Measurements from ENCODE around the gene PPP1R12A. TPM values are rescaled to one million over a fixed set of nuclear protein-coding genes. Genes with fewer than 3 reads are reported as not detected.

The PPP1R12A gene
- total RNA-seq, 1 experiment from 2014 or later = 52.0 TPM

- no peak for DNase-seq (ENCODE audit: low read depth, low spot score)
- H3K79me2 ChIP-seq (ENCODE audit: insufficient read depth, low read length) = no peaks in the 10 kb centered on the region
- no peak overlapping the region for H3K9ac ChIP-seq (ENCODE audit: low read length)
- H3K4me1 ChIP-seq (ENCODE audit: control insufficient read depth in 1 of 2, insufficient read depth in 2 of 2, low read length in 2 of 2) = no peaks in the 10 kb centered on the region
- TF ChIP-seq MAX (IDR thresholded peaks at IDR 0.05) (no peak), ZNF274 (IDR thresholded peaks at IDR 0.05; ENCODE audit: low read depth, low read length) (no peak), SIN3A (IDR thresholded peaks at IDR 0.05; ENCODE audit: low read depth) (no peak), SP1 (IDR thresholded peaks at IDR 0.05; ENCODE audit: low read depth) (no peak)
- no peaks in the 10 kb centered on the region for H3K27me3 ChIP-seq (ENCODE audit: insufficient read depth, low read length)
- RAD21 ChIA-PET (ENCODE audit: low non-redundant PET in 1 of 2, low total read pairs in 2 of 2, uncharacterized antibody in 2 of 2, unreplicated experiment in 2 of 2) = no interaction called here
- no peak overlapping the region for H3K4me2 ChIP-seq (ENCODE audit: low read length)
- POLR2A ChIA-PET = no interaction called here
- H3K9me3 ChIP-seq (ENCODE audit: control insufficient read depth in 1 of 2, insufficient read depth in 1 of 2, low read depth in 1 of 2, low read length in 2 of 2) = no peaks in the 10 kb centered on the region
- ATAC-seq = no peak
- intact Hi-C loops (cut with micrococcal nuclease) = no loop called here
- H3K27ac ChIP-seq (ENCODE audit: low read depth, low read length) = no peak overlapping the region
- CTCF ChIA-PET = no interaction called here
- no peak overlapping the region for H3K4me3 ChIP-seq (replicated peaks in 1 of 2; ENCODE audit: low read depth in 1 of 2, low read length in 2 of 2)
- H4K20me1 ChIP-seq (ENCODE audit: insufficient read depth) = no peaks in the 10 kb centered on the region
- BruUV-seq (replicated peaks) = no TSS peak
- H3K9me2 ChIP-seq (ENCODE audit: insufficient read depth) = no peaks in the 10 kb centered on the region
- no peak overlapping the region for H2AFZ ChIP-seq (ENCODE audit: low read depth, low read length, poor library complexity, severe bottlenecking)
- H3K36me3 ChIP-seq (ENCODE audit: control insufficient read depth in 1 of 2, insufficient read depth in 2 of 2, low read length in 2 of 2) = no peaks in the 10 kb centered on the region
These were observed 202.3 kb downstream of the PPP1R12A start for GRCh38 chr12:79732638-79733037.

- no peak for ATAC-seq
- no peak overlapping the region for H3K9ac ChIP-seq (ENCODE audit: low read length)
- TF ChIP-seq EGR1 (IDR thresholded peaks at IDR 0.05; ENCODE audit: low read depth) = no peak
- TF ChIP-seq ZFX (IDR thresholded peaks at IDR 0.05) = no peak
- no peak for TF ChIP-seq TCF7L2 (IDR thresholded peaks at IDR 0.05; ENCODE audit: borderline replicate concordance, extremely low read depth, insufficient read depth, insufficient read length)
- no peak for TF ChIP-seq EZH2phosphoT487 (IDR thresholded peaks at IDR 0.05; ENCODE audit: borderline replicate concordance)
- TF ChIP-seq SP1 (IDR thresholded peaks at IDR 0.05; ENCODE audit: low read depth) = no peak
- H3K9me3 ChIP-seq (ENCODE audit: control insufficient read depth in 1 of 2, insufficient read depth in 1 of 2, low read depth in 1 of 2, low read length in 2 of 2) = no peaks in the 10 kb centered on the region
- ChIA-PET RAD21 (ENCODE audit: low non-redundant PET in 1 of 2, low total read pairs in 2 of 2, uncharacterized antibody in 2 of 2, unreplicated experiment in 2 of 2) (no interaction called here), POLR2A (no interaction called here), CTCF (no interaction called here)
- no peaks in the 10 kb centered on the region for H3K36me3 ChIP-seq (ENCODE audit: control insufficient read depth in 1 of 2, insufficient read depth in 2 of 2, low read length in 2 of 2)
- H4K20me1 ChIP-seq (ENCODE audit: insufficient read depth) = no peaks in the 10 kb centered on the region
- no peak for DNase-seq (ENCODE audit: low read depth, low spot score)
- H3K27me3 ChIP-seq (ENCODE audit: insufficient read depth, low read length) = no peaks in the 10 kb centered on the region
- no peaks in the 10 kb centered on the region for H3K4me1 ChIP-seq (ENCODE audit: control insufficient read depth in 1 of 2, insufficient read depth in 2 of 2, low read length in 2 of 2)
- no peaks in the 10 kb centered on the region for H3K9me2 ChIP-seq (ENCODE audit: insufficient read depth)
- intact Hi-C loops (cut with micrococcal nuclease) = no loop called here
- H3K27ac ChIP-seq (ENCODE audit: low read depth, low read length) = no peak overlapping the region
- no peak overlapping the region for H2AFZ ChIP-seq (ENCODE audit: low read depth, low read length, poor library complexity, severe bottlenecking)
- H3K4me2 ChIP-seq (ENCODE audit: low read length) = no peak overlapping the region
- H3K4me3 ChIP-seq (replicated peaks in 1 of 2; ENCODE audit: low read depth in 1 of 2, low read length in 2 of 2) = no peak overlapping the region
- no TSS peak for BruUV-seq (replicated peaks)
- H3K79me2 ChIP-seq (ENCODE audit: insufficient read depth, low read length) = no peaks in the 10 kb centered on the region
These were observed 208.9 kb downstream of the PPP1R12A start for GRCh38 chr12:79725987-79726386.

Other genes starting within 250 kb of the PPP1R12A start
- gene PAWR, start 244.1 kb downstream of the PPP1R12A start, total RNA-seq (2021; ENCODE audit: unreplicated experiment) = 106 TPM
- not detected for gene OTOGL, start 164.4 kb upstream of the PPP1R12A start, total RNA-seq (2021; ENCODE audit: unreplicated experiment)